ENCODE measurements around the gene CENPO.

The CENPO gene

GRCh38 chr2:24791452-24791851, 1.8 kb upstream of the CENPO start:
- TF ChIP-seq TCF12 (IDR thresholded peaks at IDR 0.05; ENCODE audit: low read depth): no peak
- TF ChIP-seq MAX (IDR thresholded peaks at IDR 0.05): no peak
- TF ChIP-seq FOXM1 (IDR thresholded peaks at IDR 0.05; ENCODE audit: borderline replicate concordance, low read depth): no peak
- TF ChIP-seq REST (IDR thresholded peaks at IDR 0.05; ENCODE audit: low read depth): no peak
- TF ChIP-seq CEBPB (IDR thresholded peaks at IDR 0.05): no peak
- no peak for TF ChIP-seq USF1 (IDR thresholded peaks at IDR 0.05)
- TF ChIP-seq EGR1 (IDR thresholded peaks at IDR 0.05): no peak
- no peak for TF ChIP-seq NFIC (IDR thresholded peaks at IDR 0.05)
- TF ChIP-seq EP300 (IDR thresholded peaks at IDR 0.05; ENCODE audit: borderline replicate concordance): no peak
- TF ChIP-seq CREB1 (IDR thresholded peaks at IDR 0.05; ENCODE audit: low read depth): no peak
- TF ChIP-seq YY1 (IDR thresholded peaks at IDR 0.05; ENCODE audit: low read depth): no peak
- no peak for TF ChIP-seq TAF1 (IDR thresholded peaks at IDR 0.05; ENCODE audit: low read depth)
- TF ChIP-seq ZBTB7A (IDR thresholded peaks at IDR 0.05; ENCODE audit: low read depth): no peak
- TF ChIP-seq TEAD4 (IDR thresholded peaks at IDR 0.05): no peak

- no peak for TF ChIP-seq YY1 (IDR thresholded peaks at IDR 0.05; ENCODE audit: low read depth)
- TF ChIP-seq CEBPB (IDR thresholded peaks at IDR 0.05): no peak
- no peak for TF ChIP-seq MAX (IDR thresholded peaks at IDR 0.05)
- TF ChIP-seq EGR1 (IDR thresholded peaks at IDR 0.05): no peak
- no peak for TF ChIP-seq ZBTB7A (IDR thresholded peaks at IDR 0.05; ENCODE audit: low read depth)
- TF ChIP-seq TAF1 (IDR thresholded peaks at IDR 0.05; ENCODE audit: low read depth): no peak
- TF ChIP-seq EP300 (IDR thresholded peaks at IDR 0.05; ENCODE audit: borderline replicate concordance): no peak; the same call in 1 of the 2 replicates
- no peak for TF ChIP-seq NFIC (IDR thresholded peaks at IDR 0.05)
- no peak for TF ChIP-seq CREB1 (IDR thresholded peaks at IDR 0.05; ENCODE audit: low read depth)
- TF ChIP-seq TCF12 (IDR thresholded peaks at IDR 0.05; ENCODE audit: low read depth): no peak
- TF ChIP-seq REST (IDR thresholded peaks at IDR 0.05; ENCODE audit: low read depth): no peak
- no peak for TF ChIP-seq RAD21 (IDR thresholded peaks at IDR 0.05; ENCODE audit: low read depth)
- TF ChIP-seq TEAD4 (IDR thresholded peaks at IDR 0.05): no peak
- no peak for TF ChIP-seq USF1 (IDR thresholded peaks at IDR 0.05)
- no peak for TF ChIP-seq FOXM1 (IDR thresholded peaks at IDR 0.05; ENCODE audit: borderline replicate concordance, low read depth)
Observed at GRCh38 chr2:24792542-24792873, 717 bp upstream of the CENPO start.

- TF ChIP-seq NFIC (IDR thresholded peaks at IDR 0.05) (no peak), RAD21 (IDR thresholded peaks at IDR 0.05; ENCODE audit: low read depth) (no peak), FOXM1 (IDR thresholded peaks at IDR 0.05; ENCODE audit: borderline replicate concordance, low read depth) (no peak), TAF1 (IDR thresholded peaks at IDR 0.05; ENCODE audit: low read depth) (no peak), MAX (IDR thresholded peaks at IDR 0.05) (no peak), EGR1 (IDR thresholded peaks at IDR 0.05) (no peak), YY1 (IDR thresholded peaks at IDR 0.05; ENCODE audit: low read depth) (no peak), REST (IDR thresholded peaks at IDR 0.05; ENCODE audit: low read depth) (no peak), CREB1 (IDR thresholded peaks at IDR 0.05; ENCODE audit: low read depth) (no peak), EP300 (IDR thresholded peaks at IDR 0.05; ENCODE audit: borderline replicate concordance) (no peak), ZBTB7A (IDR thresholded peaks at IDR 0.05; ENCODE audit: low read depth) (no peak)
Observed at GRCh38 chr2:24793761-24794435, 673 bp downstream of the CENPO start.

- no peak for TF ChIP-seq CREB1 (IDR thresholded peaks at IDR 0.05; ENCODE audit: low read depth)
- TF ChIP-seq FOXM1 (IDR thresholded peaks at IDR 0.05; ENCODE audit: borderline replicate concordance, low read depth): no peak
- TF ChIP-seq NFIC (IDR thresholded peaks at IDR 0.05): no peak
- TF ChIP-seq TEAD4 (IDR thresholded peaks at IDR 0.05): no peak
- no peak for TF ChIP-seq TAF1 (IDR thresholded peaks at IDR 0.05; ENCODE audit: low read depth)
- TF ChIP-seq ZBTB7A (IDR thresholded peaks at IDR 0.05; ENCODE audit: low read depth): no peak
- no peak for TF ChIP-seq YY1 (IDR thresholded peaks at IDR 0.05; ENCODE audit: low read depth)
- TF ChIP-seq MAX (IDR thresholded peaks at IDR 0.05): no peak
- no peak for TF ChIP-seq REST (IDR thresholded peaks at IDR 0.05; ENCODE audit: low read depth)
- TF ChIP-seq EGR1 (IDR thresholded peaks at IDR 0.05): no peak
- no peak for TF ChIP-seq EP300 (IDR thresholded peaks at IDR 0.05; ENCODE audit: borderline replicate concordance)
- TF ChIP-seq USF1 (IDR thresholded peaks at IDR 0.05): no peak
- no peak for TF ChIP-seq TCF12 (IDR thresholded peaks at IDR 0.05; ENCODE audit: low read depth)
- TF ChIP-seq RAD21 (IDR thresholded peaks at IDR 0.05; ENCODE audit: low read depth): no peak
- TF ChIP-seq CEBPB (IDR thresholded peaks at IDR 0.05): no peak
Observed at GRCh38 chr2:24797644-24798043, 4.4 kb downstream of the CENPO start.

All from Ishikawa (cell line).